BLaER1 treated with 17β-estradiol and CSF1 and Interleukin-3, amounts not matched to agents 10 nM and 100 nM (cell line): Measurements from ENCODE around the gene CFAP44.
"Not testable (repeated sequence)": the region's sequence is repeated elsewhere in the genome, so short reads cannot be mapped to it uniquely, and the experiment has no call there.

Source experiments
- H3K27ac ChIP-seq, 11 experiments: shearing (Covaris generic); formaldehyde crosslinking; 2 replicates each; pipeline ENCODE4 v1.8.1; 2022
- H3K27me3 ChIP-seq, 11 experiments: shearing (Covaris generic); formaldehyde crosslinking; 2 replicates each; pipeline ENCODE4 v1.8.1; 2022
- H3K36me3 ChIP-seq, 11 experiments: shearing (Covaris generic); formaldehyde crosslinking; 2 replicates each; pipeline ENCODE4 v1.8.1; 2022
- H3K4me1 ChIP-seq, 10 experiments: shearing (Covaris generic); formaldehyde crosslinking; 2 replicates each; pipeline ENCODE4 v1.8.1; 2022
- H3K4me2 ChIP-seq, 11 experiments: shearing (Covaris generic); formaldehyde crosslinking; 2 replicates each; pipeline ENCODE4 v1.8.1; 2022
- H3K4me3 ChIP-seq, 10 experiments: shearing (Covaris generic); formaldehyde crosslinking; 2 replicates each; pipeline ENCODE4 v1.8.1; 2022
- H3K9ac ChIP-seq, 11 experiments: shearing (Covaris generic); formaldehyde crosslinking; 2 replicates each; pipeline ENCODE4 v1.8.1; 2022
- H3K9me3 ChIP-seq, 11 experiments: shearing (Covaris generic); formaldehyde crosslinking; replicated peaks in 1 of 11; 2 replicates each; pipeline ENCODE4 v1.8.1; 2022
- H4K20me1 ChIP-seq, 11 experiments: shearing (Covaris generic); formaldehyde crosslinking; 2 replicates each; pipeline ENCODE4 v1.8.1; 2022
- Cebpa-rat ChIP-seq, 11 experiments: shearing (Covaris generic); IDR thresholded peaks; 2 replicates each; pipeline ENCODE4 v1.8.1; 2022

The CFAP44 gene

GRCh38 chr3:113441051-113441770 lies at the start of gene CFAP44:
Gene CFAP44, minus strand, starts transcription at chr3:113441493. Its CDS starts 7,829 bp downstream, at chr3:113433664.
- H3K9ac ChIP-seq = no peak within 1 kb of the TSS
- no peak within 1 kb of the TSS for H3K27ac ChIP-seq
- H3K4me1 ChIP-seq = no peaks in the 10 kb centered on the region
- no peaks in the 10 kb centered on the region for H3K9me3 ChIP-seq
- H3K4me2 ChIP-seq = no peak within 1 kb of the TSS
- no peak for TF ChIP-seq Cebpa-rat (IDR thresholded peaks at IDR 0.05)
- H3K36me3 ChIP-seq = peaks cover 20 to 53% (median 35%) of the 10 kb centered on the region in 11 experiments
- H4K20me1 ChIP-seq = no peaks in the 10 kb centered on the region
- H3K4me3 ChIP-seq = no peak within 1 kb of the TSS
- H3K27me3 ChIP-seq = no peaks in the 10 kb centered on the region

- Histone ChIP-seq H3K9ac (no peak overlapping the region), H4K20me1 (no peaks in the 10 kb centered on the region; a peak in 1 of 22 replicates), H3K4me2 (no peak overlapping the region), H3K4me3 (no peak overlapping the region), H3K27ac (no peak overlapping the region), H3K9me3 (peaks cover 6 to 21% (median 16%) of the 10 kb centered on the region in 11 experiments; a peak in 16 of 22 replicates), H3K4me1 (no peaks in the 10 kb centered on the region), H3K36me3 (peaks cover 19 to 34% (median 26%) of the 10 kb centered on the region in 11 experiments), H3K27me3 (no peaks in the 10 kb centered on the region; a peak in 1 of 22 replicates)
- TF ChIP-seq Cebpa-rat (IDR thresholded peaks at IDR 0.05) = no peak
Observed at GRCh38 chr3:113485161-113485609, 43.9 kb upstream of the CFAP44 start.

GRCh38 chr3:113468539-113468938 lies 27.2 kb upstream of the CFAP44 start:
- Histone ChIP-seq H3K4me1 (no peaks in the 10 kb centered on the region), H3K27ac (no peak overlapping the region), H3K27me3 (no peaks in the 10 kb centered on the region), H4K20me1 (no peaks in the 10 kb centered on the region), H3K9ac (no peak overlapping the region), H3K36me3 (peaks cover 42 to 67% (median 56%) of the 10 kb centered on the region in 11 experiments), H3K9me3 (peaks cover 10 to 21% (median 16%) of the 10 kb centered on the region in 11 experiments), H3K4me2 (no peak overlapping the region), H3K4me3 (no peak overlapping the region)
- TF ChIP-seq Cebpa-rat (IDR thresholded peaks at IDR 0.05) = no peak

- Histone ChIP-seq H3K4me2 (no peak overlapping the region), H3K9me3 (peaks cover 21 to 43% (median 32%) of the 10 kb centered on the region in 11 experiments), H3K36me3 (peaks cover 54 to 95% (median 69%) of the 10 kb centered on the region in 11 experiments), H3K4me3 (no peak overlapping the region), H3K27me3 (no peaks in the 10 kb centered on the region), H3K4me1 (peaks cover 0 to 9% (median 0%) of the 10 kb centered on the region in 10 experiments; a peak in 8 of 20 replicates), H3K9ac (no peak overlapping the region), H3K27ac (no peak overlapping the region), H4K20me1 (no peaks in the 10 kb centered on the region)
- TF ChIP-seq Cebpa-rat (IDR thresholded peaks at IDR 0.05) = no peak
Observed at GRCh38 chr3:113461488-113461887, 20.2 kb upstream of the CFAP44 start.

GRCh38 chr3:113458554-113458953 lies 17.3 kb upstream of the CFAP44 start:
- H3K4me1 ChIP-seq = peaks cover 0 to 12% (median 7%) of the 10 kb centered on the region in 10 experiments; a peak in 14 of 20 replicates
- H4K20me1 ChIP-seq, H3K9ac ChIP-seq, H3K27me3 ChIP-seq, H3K27ac ChIP-seq, H3K4me3 ChIP-seq, H3K4me2 ChIP-seq: not testable (repeated sequence)
- peaks cover 13 to 38% (median 27%) of the 10 kb centered on the region in 11 experiments for H3K9me3 ChIP-seq
- peaks cover 42 to 96% (median 65%) of the 10 kb centered on the region in 11 experiments for H3K36me3 ChIP-seq

GRCh38 chr3:113455446-113455845 lies 14.2 kb upstream of the CFAP44 start:
- no peaks in the 10 kb centered on the region for H4K20me1 ChIP-seq
- no peak overlapping the region for H3K4me2 ChIP-seq
- no peak overlapping the region for H3K4me3 ChIP-seq
- H3K27me3 ChIP-seq = no peaks in the 10 kb centered on the region
- TF ChIP-seq Cebpa-rat (IDR thresholded peaks at IDR 0.05) = no peak
- H3K36me3 ChIP-seq = peaks cover 48 to 100% (median 75%) of the 10 kb centered on the region in 11 experiments
- H3K27ac ChIP-seq = no peak overlapping the region
- H3K4me1 ChIP-seq = peaks cover 0 to 12% (median 7%) of the 10 kb centered on the region in 10 experiments; a peak in 14 of 20 replicates
- H3K9ac ChIP-seq = no peak overlapping the region
- H3K9me3 ChIP-seq = peaks cover 11 to 31% (median 26%) of the 10 kb centered on the region in 11 experiments; a peak in 21 of 22 replicates

- Histone ChIP-seq H3K36me3 (peaks cover 45 to 100% (median 70%) of the 10 kb centered on the region in 11 experiments), H3K4me3 (no peak overlapping the region), H3K27me3 (no peaks in the 10 kb centered on the region), H3K4me2 (peak overlapping the region in 3 of 11 experiments; percentile 1 to 42 (median 21); a peak in 4 of 22 replicates), H3K9ac (no peak overlapping the region), H3K4me1 (peaks cover 0 to 12% (median 7%) of the 10 kb centered on the region in 10 experiments; a peak in 14 of 20 replicates), H3K27ac (no peak overlapping the region), H3K9me3 (peaks cover 4 to 25% (median 22%) of the 10 kb centered on the region in 11 experiments; a peak in 21 of 22 replicates), H4K20me1 (no peaks in the 10 kb centered on the region)
- TF ChIP-seq Cebpa-rat (IDR thresholded peaks at IDR 0.05) = no peak
Observed at GRCh38 chr3:113454630-113455029, 13.3 kb upstream of the CFAP44 start.

- Histone ChIP-seq H3K4me1 (peaks cover 0 to 12% (median 7%) of the 10 kb centered on the region in 10 experiments; a peak in 14 of 20 replicates), H3K9me3 (peaks cover 0 to 19% (median 16%) of the 10 kb centered on the region in 11 experiments; a peak in 19 of 22 replicates), H3K27me3 (no peaks in the 10 kb centered on the region), H3K36me3 (peaks cover 40 to 99% (median 67%) of the 10 kb centered on the region in 11 experiments), H3K4me2 (peak overlapping the region in 3 of 11 experiments; percentile 1 to 42 (median 21); a peak in 4 of 22 replicates), H3K4me3 (no peak overlapping the region), H4K20me1 (no peaks in the 10 kb centered on the region), H3K9ac (no peak overlapping the region), H3K27ac (no peak overlapping the region)
- TF ChIP-seq Cebpa-rat (IDR thresholded peaks at IDR 0.05) = no peak
Observed at GRCh38 chr3:113454057-113454456, 12.8 kb upstream of the CFAP44 start.

- no peak overlapping the region for H3K4me2 ChIP-seq
- no peak overlapping the region for H3K9ac ChIP-seq
- TF ChIP-seq Cebpa-rat (IDR thresholded peaks at IDR 0.05) = no peak
- peaks cover 39 to 93% (median 58%) of the 10 kb centered on the region in 11 experiments; a peak in 21 of 22 replicates for H3K36me3 ChIP-seq
- no peak overlapping the region for H3K27ac ChIP-seq
- no peaks in the 10 kb centered on the region for H4K20me1 ChIP-seq
- H3K27me3 ChIP-seq = no peaks in the 10 kb centered on the region
- H3K9me3 ChIP-seq = no peaks in the 10 kb centered on the region
- H3K4me1 ChIP-seq = peaks cover 0 to 12% (median 2%) of the 10 kb centered on the region in 10 experiments; a peak in 7 of 20 replicates
- H3K4me3 ChIP-seq = no peak overlapping the region
Observed at GRCh38 chr3:113450911-113451310, 9.6 kb upstream of the CFAP44 start.
